ENCODE data around the gene MGA. TPM values are rescaled to one million over a fixed set of nuclear protein-coding genes. Genes with fewer than 3 reads are reported as not detected.

The MGA gene
- total and polyA plus RNA-seq, 2 donors, result 5.2 to 42.7 TPM

- Histone ChIP-seq H3K4me3 (ENCODE audit: low read length in 2 of 2) (no peak overlapping the region), H3K27me3 (ENCODE audit: control insufficient read depth in 2 of 2, insufficient read depth in 1 of 2, low read length in 1 of 2) (no peaks in the 10 kb centered on the region), H3K36me3 (ENCODE audit: control insufficient read depth in 2 of 2, insufficient read depth in 2 of 2, low read length in 1 of 2) (no peaks in the 10 kb centered on the region), H3K4me1 (ENCODE audit: control insufficient read depth in 2 of 2, insufficient read depth in 2 of 2, low read length in 2 of 2) (no peaks in the 10 kb centered on the region), H3K27ac (ENCODE audit: low read depth in 1 of 2, low read length in 1 of 2) (no peak overlapping the region), H3K9me3 (ENCODE audit: control insufficient read depth in 2 of 2, insufficient read depth in 1 of 2, low read length in 1 of 2) (no peaks in the 10 kb centered on the region)
- DNase-seq (ENCODE audit: low read depth in 6 of 9, low spot score in 9 of 9), result no peak
- WGBS, result 95% methylated on average over 3 of the region's 3 CpGs
Measured at GRCh38 chr15:41630616-41631217, 29.5 kb upstream of the MGA start.

GRCh38 chr15:41631880-41632470 lies 28.2 kb upstream of the MGA start:
- Histone ChIP-seq H3K27me3 (ENCODE audit: control insufficient read depth in 2 of 2, insufficient read depth in 1 of 2, low read length in 1 of 2) (no peaks in the 10 kb centered on the region), H3K4me3 (ENCODE audit: low read length in 2 of 2) (no peak overlapping the region), H3K4me1 (ENCODE audit: control insufficient read depth in 2 of 2, insufficient read depth in 2 of 2, low read length in 2 of 2) (no peaks in the 10 kb centered on the region), H3K36me3 (ENCODE audit: control insufficient read depth in 2 of 2, insufficient read depth in 2 of 2, low read length in 1 of 2) (no peaks in the 10 kb centered on the region), H3K27ac (ENCODE audit: low read depth in 1 of 2, low read length in 1 of 2) (no peak overlapping the region), H3K9me3 (ENCODE audit: control insufficient read depth in 2 of 2, insufficient read depth in 1 of 2, low read length in 1 of 2) (no peaks in the 10 kb centered on the region)
- no peak for DNase-seq (ENCODE audit: low read depth in 6 of 9, low spot score in 9 of 9)
- WGBS, result 96% methylated on average over 3 of the region's 3 CpGs

GRCh38 chr15:41633609-41634008 lies 26.6 kb upstream of the MGA start:
- H3K27ac ChIP-seq (ENCODE audit: low read depth in 1 of 2, low read length in 1 of 2), result no peak overlapping the region
- no peaks in the 10 kb centered on the region for H3K36me3 ChIP-seq (ENCODE audit: control insufficient read depth in 2 of 2, insufficient read depth in 2 of 2, low read length in 1 of 2)
- no peaks in the 10 kb centered on the region for H3K27me3 ChIP-seq (ENCODE audit: control insufficient read depth in 2 of 2, insufficient read depth in 1 of 2, low read length in 1 of 2)
- no peak overlapping the region for H3K4me3 ChIP-seq (ENCODE audit: low read length in 2 of 2)
- no peak for DNase-seq (ENCODE audit: low read depth in 6 of 9, low spot score in 9 of 9)
- H3K9me3 ChIP-seq (ENCODE audit: control insufficient read depth in 2 of 2, insufficient read depth in 1 of 2, low read length in 1 of 2), result no peaks in the 10 kb centered on the region
- no peaks in the 10 kb centered on the region for H3K4me1 ChIP-seq (ENCODE audit: control insufficient read depth in 2 of 2, insufficient read depth in 2 of 2, low read length in 2 of 2)
- 85% methylated on average over 4 of the region's 4 CpGs for WGBS

- WGBS, result 79% methylated on average over 1 of the region's 1 CpG
- Histone ChIP-seq H3K27me3 (ENCODE audit: control insufficient read depth in 2 of 2, insufficient read depth in 1 of 2, low read length in 1 of 2) (no peaks in the 10 kb centered on the region), H3K27ac (ENCODE audit: low read depth in 1 of 2, low read length in 1 of 2) (no peak overlapping the region), H3K4me1 (ENCODE audit: control insufficient read depth in 2 of 2, insufficient read depth in 2 of 2, low read length in 2 of 2) (no peaks in the 10 kb centered on the region), H3K36me3 (ENCODE audit: control insufficient read depth in 2 of 2, insufficient read depth in 2 of 2, low read length in 1 of 2) (no peaks in the 10 kb centered on the region), H3K9me3 (ENCODE audit: control insufficient read depth in 2 of 2, insufficient read depth in 1 of 2, low read length in 1 of 2) (no peaks in the 10 kb centered on the region), H3K4me3 (ENCODE audit: low read length in 2 of 2) (no peak overlapping the region)
- DNase-seq (ENCODE audit: low read depth in 6 of 9, low spot score in 9 of 9), result no peak
Measured at GRCh38 chr15:41634072-41634626, 26.1 kb upstream of the MGA start.

GRCh38 chr15:41637086-41637485 lies 23.1 kb upstream of the MGA start:
- DNase-seq (ENCODE audit: low read depth in 6 of 9, low spot score in 9 of 9), result no peak
- H3K27ac ChIP-seq (ENCODE audit: low read depth in 1 of 2, low read length in 1 of 2), result no peak overlapping the region
- H3K36me3 ChIP-seq (ENCODE audit: control insufficient read depth in 2 of 2, insufficient read depth in 2 of 2, low read length in 1 of 2), result no peaks in the 10 kb centered on the region
- 97% methylated on average over 2 of the region's 2 CpGs for WGBS
- H3K4me3 ChIP-seq (ENCODE audit: low read length in 2 of 2), result no peak overlapping the region
- H3K9me3 ChIP-seq (ENCODE audit: control insufficient read depth in 2 of 2, insufficient read depth in 1 of 2, low read length in 1 of 2), result no peaks in the 10 kb centered on the region
- no peaks in the 10 kb centered on the region for H3K4me1 ChIP-seq (ENCODE audit: control insufficient read depth in 2 of 2, insufficient read depth in 2 of 2, low read length in 2 of 2)
- H3K27me3 ChIP-seq (ENCODE audit: control insufficient read depth in 2 of 2, insufficient read depth in 1 of 2, low read length in 1 of 2), result no peaks in the 10 kb centered on the region

GRCh38 chr15:41640985-41641384 lies 19.2 kb upstream of the MGA start:
- H3K4me3 ChIP-seq (ENCODE audit: low read length in 2 of 2), result no peak overlapping the region
- no peak overlapping the region for H3K27ac ChIP-seq (ENCODE audit: low read depth in 1 of 2, low read length in 1 of 2)
- WGBS, result 97% methylated on average over 1 of the region's 1 CpG
- no peaks in the 10 kb centered on the region for H3K36me3 ChIP-seq (ENCODE audit: control insufficient read depth in 2 of 2, insufficient read depth in 2 of 2, low read length in 1 of 2)
- no peak for DNase-seq (ENCODE audit: low read depth in 6 of 9, low spot score in 9 of 9)
- H3K9me3 ChIP-seq (ENCODE audit: control insufficient read depth in 2 of 2, insufficient read depth in 1 of 2, low read length in 1 of 2), result no peaks in the 10 kb centered on the region
- H3K4me1 ChIP-seq (ENCODE audit: control insufficient read depth in 2 of 2, insufficient read depth in 2 of 2, low read length in 2 of 2), result no peaks in the 10 kb centered on the region
- no peaks in the 10 kb centered on the region for H3K27me3 ChIP-seq (ENCODE audit: control insufficient read depth in 2 of 2, insufficient read depth in 1 of 2, low read length in 1 of 2)

GRCh38 chr15:41647262-41647661 lies 12.9 kb upstream of the MGA start:
- no peaks in the 10 kb centered on the region for H3K9me3 ChIP-seq (ENCODE audit: control insufficient read depth in 2 of 2, insufficient read depth in 1 of 2, low read length in 1 of 2)
- no peak overlapping the region for H3K27ac ChIP-seq (ENCODE audit: low read depth in 1 of 2, low read length in 1 of 2)
- H3K4me1 ChIP-seq (ENCODE audit: control insufficient read depth in 2 of 2, insufficient read depth in 2 of 2, low read length in 2 of 2), result no peaks in the 10 kb centered on the region
- no peak overlapping the region for H3K4me3 ChIP-seq (ENCODE audit: low read length in 2 of 2)
- no peak for DNase-seq (ENCODE audit: low read depth in 6 of 9, low spot score in 9 of 9)
- no peaks in the 10 kb centered on the region for H3K36me3 ChIP-seq (ENCODE audit: control insufficient read depth in 2 of 2, insufficient read depth in 2 of 2, low read length in 1 of 2)
- H3K27me3 ChIP-seq (ENCODE audit: control insufficient read depth in 2 of 2, insufficient read depth in 1 of 2, low read length in 1 of 2), result no peaks in the 10 kb centered on the region

- Histone ChIP-seq H3K27ac (ENCODE audit: low read depth in 1 of 2, low read length in 1 of 2) (no peak overlapping the region), H3K27me3 (ENCODE audit: control insufficient read depth in 2 of 2, insufficient read depth in 1 of 2, low read length in 1 of 2) (no peaks in the 10 kb centered on the region), H3K36me3 (ENCODE audit: control insufficient read depth in 2 of 2, insufficient read depth in 2 of 2, low read length in 1 of 2) (no peaks in the 10 kb centered on the region), H3K4me1 (ENCODE audit: control insufficient read depth in 2 of 2, insufficient read depth in 2 of 2, low read length in 2 of 2) (no peaks in the 10 kb centered on the region), H3K9me3 (ENCODE audit: control insufficient read depth in 2 of 2, insufficient read depth in 1 of 2, low read length in 1 of 2) (no peaks in the 10 kb centered on the region), H3K4me3 (ENCODE audit: low read length in 2 of 2) (no peak overlapping the region)
- DNase-seq (ENCODE audit: low read depth in 6 of 9, low spot score in 9 of 9), result no peak
- WGBS, result 98% methylated on average over 1 of the region's 1 CpG
Measured at GRCh38 chr15:41648097-41648496, 12.1 kb upstream of the MGA start.

GRCh38 chr15:41648770-41649169 lies 11.4 kb upstream of the MGA start:
- 96% methylated on average over 1 of the region's 1 CpG for WGBS
- Histone ChIP-seq H3K27me3 (ENCODE audit: control insufficient read depth in 2 of 2, insufficient read depth in 1 of 2, low read length in 1 of 2) (no peaks in the 10 kb centered on the region), H3K36me3 (ENCODE audit: control insufficient read depth in 2 of 2, insufficient read depth in 2 of 2, low read length in 1 of 2) (no peaks in the 10 kb centered on the region), H3K4me3 (ENCODE audit: low read length in 2 of 2) (no peak overlapping the region), H3K4me1 (ENCODE audit: control insufficient read depth in 2 of 2, insufficient read depth in 2 of 2, low read length in 2 of 2) (no peaks in the 10 kb centered on the region), H3K9me3 (ENCODE audit: control insufficient read depth in 2 of 2, insufficient read depth in 1 of 2, low read length in 1 of 2) (no peaks in the 10 kb centered on the region), H3K27ac (ENCODE audit: low read depth in 1 of 2, low read length in 1 of 2) (no peak overlapping the region)
- no peak for DNase-seq (ENCODE audit: low read depth in 6 of 9, low spot score in 9 of 9)

All from thymus (tissue), 11 donors.